ENCODE data around the gene GCK. TPM values are rescaled to one million over a fixed set of nuclear protein-coding genes. Genes with fewer than 3 reads are reported as not detected.

The GCK gene
- total and polyA plus RNA-seq, 2 experiments from 2014 or later, result 1.7 to 2.5 TPM

DNA sequence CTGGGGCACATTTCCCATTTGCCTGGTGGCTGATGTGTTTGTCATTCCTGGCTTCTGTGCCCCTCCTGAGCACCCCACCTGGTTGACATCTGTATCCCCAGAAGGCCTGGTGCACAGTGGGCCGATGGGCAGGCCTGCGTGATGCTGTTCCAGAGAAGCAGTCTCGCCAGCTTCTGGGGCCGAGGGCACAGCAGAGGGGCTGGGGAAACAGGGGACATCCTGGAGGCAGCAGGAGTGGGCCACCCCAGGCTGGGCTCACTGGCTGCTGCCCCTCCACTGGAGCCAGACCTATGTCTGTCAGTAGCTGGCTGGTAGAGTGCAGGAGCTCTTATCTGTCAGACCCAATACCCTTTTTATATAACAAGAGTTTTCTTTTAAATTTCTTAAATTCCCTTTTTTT lies 47.2 kb downstream of the GCK start:
- peaks cover 20% of the 10 kb centered on the region for H3K27me3 ChIP-seq
- TF ChIP-seq, protein P1, sequence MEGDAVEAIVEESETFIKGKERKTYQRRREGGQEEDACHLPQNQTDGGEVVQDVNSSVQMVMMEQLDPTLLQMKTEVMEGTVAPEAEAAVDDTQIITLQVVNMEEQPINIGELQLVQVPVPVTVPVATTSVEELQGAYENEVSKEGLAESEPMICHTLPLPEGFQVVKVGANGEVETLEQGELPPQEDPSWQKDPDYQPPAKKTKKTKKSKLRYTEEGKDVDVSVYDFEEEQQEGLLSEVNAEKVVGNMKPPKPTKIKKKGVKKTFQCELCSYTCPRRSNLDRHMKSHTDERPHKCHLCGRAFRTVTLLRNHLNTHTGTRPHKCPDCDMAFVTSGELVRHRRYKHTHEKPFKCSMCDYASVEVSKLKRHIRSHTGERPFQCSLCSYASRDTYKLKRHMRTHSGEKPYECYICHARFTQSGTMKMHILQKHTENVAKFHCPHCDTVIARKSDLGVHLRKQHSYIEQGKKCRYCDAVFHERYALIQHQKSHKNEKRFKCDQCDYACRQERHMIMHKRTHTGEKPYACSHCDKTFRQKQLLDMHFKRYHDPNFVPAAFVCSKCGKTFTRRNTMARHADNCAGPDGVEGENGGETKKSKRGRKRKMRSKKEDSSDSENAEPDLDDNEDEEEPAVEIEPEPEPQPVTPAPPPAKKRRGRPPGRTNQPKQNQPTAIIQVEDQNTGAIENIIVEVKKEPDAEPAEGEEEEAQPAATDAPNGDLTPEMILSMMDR (IDR thresholded peaks at IDR 0.05; ENCODE audit: poor library complexity), result no peak
- 91% methylated on average over 4 of the region's 4 CpGs for WGBS (ENCODE audit: low lambda C conversion rate, missing lambda C conversion rate)

DNA sequence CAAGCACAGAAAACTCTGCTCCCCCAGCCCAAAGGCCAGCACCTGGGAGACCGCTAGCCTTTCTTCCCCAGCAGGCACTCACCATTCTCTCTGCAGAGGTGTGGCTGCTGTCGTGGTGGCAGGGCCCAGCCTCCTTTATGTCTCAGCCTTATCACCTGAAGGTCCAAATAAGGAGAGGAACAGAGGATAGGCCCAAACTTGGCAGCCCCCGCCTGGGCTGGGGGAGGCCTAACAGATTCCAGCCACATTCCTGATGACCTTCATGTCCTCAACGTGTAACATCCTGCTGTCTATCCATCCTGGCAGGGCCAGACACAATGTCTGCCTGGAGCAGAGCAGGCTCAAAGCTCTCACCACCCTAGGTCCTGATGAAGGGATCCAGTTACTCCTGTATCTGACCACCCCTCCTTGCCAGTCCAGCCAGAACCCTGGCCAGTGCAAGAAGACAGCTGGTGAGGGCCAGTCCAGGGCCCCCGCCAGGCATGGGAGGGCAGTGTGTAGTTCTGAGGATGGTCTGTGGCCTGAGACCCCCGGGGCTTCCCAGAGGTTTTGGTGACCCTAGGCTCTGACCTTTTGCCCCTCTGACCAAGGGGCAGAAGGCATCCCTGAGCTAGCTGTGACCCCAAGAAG lies 47.9 kb downstream of the GCK start, which contains the start of gene MYL7:
Gene MYL7 (minus strand): TSS at position 112 of the 630 bp plus-strand sequence. CDS start 27 bp downstream, at position 85.
- no peak within 1 kb of the TSS for H2AFZ ChIP-seq
- WGBS (ENCODE audit: low lambda C conversion rate, missing lambda C conversion rate), result 62% methylated on average over 6 of the region's 6 CpGs
- no peaks in the 10 kb centered on the region for H3K9me3 ChIP-seq (ENCODE audit: low read depth)
- H3K36me3 ChIP-seq (replicated peaks; ENCODE audit: insufficient read depth, low read depth), result no peaks in the 10 kb centered on the region
- no peaks in the 10 kb centered on the region for H4K20me1 ChIP-seq (ENCODE audit: insufficient read depth, poor library complexity, severe bottlenecking)
- no peak within 1 kb of the TSS for H3K27ac ChIP-seq
- H3K27me3 ChIP-seq, result peaks cover 14% of the 10 kb centered on the region
- TF ChIP-seq EZH2phosphoT487 (IDR thresholded peaks at IDR 0.05; ENCODE audit: low read depth, severe bottlenecking, unreplicated experiment) (no peak), EZH2 (IDR thresholded peaks at IDR 0.05; ENCODE audit: borderline replicate concordance) (no peak)
- TF ChIP-seq, protein P1 (IDR thresholded peaks at IDR 0.05; ENCODE audit: poor library complexity), result no peak
- DNase-seq (ENCODE audit: low spot score), result no peak
- no peaks in the 10 kb centered on the region for H3K79me2 ChIP-seq
- no peak within 1 kb of the TSS for H3K4me2 ChIP-seq
- H3K4me1 ChIP-seq (ENCODE audit: insufficient read depth), result peaks cover 3% of the 10 kb centered on the region
- no peaks in the 10 kb centered on the region for H3K9me2 ChIP-seq (replicated peaks; ENCODE audit: insufficient read depth)
- no peak within 1 kb of the TSS for H3K4me3 ChIP-seq

More for the DNA sequence above, 47.2 kb downstream of the GCK start:
- no peaks in the 10 kb centered on the region for H3K9me2 ChIP-seq (replicated peaks; ENCODE audit: insufficient read depth)
- H3K9me3 ChIP-seq (ENCODE audit: low read depth), result no peaks in the 10 kb centered on the region
- no peak overlapping the region for H3K27ac ChIP-seq
- DNase-seq (ENCODE audit: low spot score), result no peak
- H3K4me1 ChIP-seq (ENCODE audit: insufficient read depth), result peaks cover 9% of the 10 kb centered on the region
- H3K4me3 ChIP-seq, result no peak overlapping the region
- H3K79me2 ChIP-seq, result no peaks in the 10 kb centered on the region
- H2AFZ ChIP-seq, result no peak overlapping the region
- no peaks in the 10 kb centered on the region for H4K20me1 ChIP-seq (ENCODE audit: insufficient read depth, poor library complexity, severe bottlenecking)
- no peak overlapping the region for H3K4me2 ChIP-seq
- H3K36me3 ChIP-seq (replicated peaks; ENCODE audit: insufficient read depth, low read depth), result no peaks in the 10 kb centered on the region

DNA sequence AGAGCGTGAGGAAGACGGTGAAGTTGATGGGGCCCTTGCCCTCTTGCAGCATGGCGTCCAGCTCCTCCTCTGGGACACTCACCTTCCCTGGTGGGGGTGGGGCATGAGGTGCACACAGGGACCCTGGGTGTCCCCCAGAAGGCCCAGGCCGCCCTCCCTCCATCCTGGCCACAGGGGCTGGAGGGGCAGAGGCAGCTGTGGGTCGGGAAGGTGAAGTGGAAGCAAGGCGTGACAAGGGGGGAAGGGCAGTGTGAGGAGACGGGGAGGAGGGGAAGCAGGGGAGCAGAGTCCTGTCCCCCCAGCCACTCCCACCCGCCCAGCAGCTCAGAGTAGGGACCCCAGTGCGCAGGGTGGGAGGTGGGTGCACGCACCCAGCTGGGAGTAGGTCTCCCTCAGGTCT lies 48.9 kb downstream of the GCK start:
- no peaks in the 10 kb centered on the region for H3K9me3 ChIP-seq (ENCODE audit: low read depth)
- WGBS (ENCODE audit: low lambda C conversion rate, missing lambda C conversion rate), result 89% methylated on average over 6 of the region's 10 CpGs
- H3K27ac ChIP-seq, result no peak overlapping the region
- H3K79me2 ChIP-seq, result no peaks in the 10 kb centered on the region
- H3K4me1 ChIP-seq (ENCODE audit: insufficient read depth), result no peaks in the 10 kb centered on the region
- H3K27me3 ChIP-seq, result peaks cover 7% of the 10 kb centered on the region
- no peaks in the 10 kb centered on the region for H4K20me1 ChIP-seq (ENCODE audit: insufficient read depth, poor library complexity, severe bottlenecking)
- no peak overlapping the region for H3K4me2 ChIP-seq
- TF ChIP-seq EZH2 (IDR thresholded peaks at IDR 0.05; ENCODE audit: borderline replicate concordance) (no peak), EZH2phosphoT487 (IDR thresholded peaks at IDR 0.05; ENCODE audit: low read depth, severe bottlenecking, unreplicated experiment) (no peak)
- TF ChIP-seq, protein P1 (IDR thresholded peaks at IDR 0.05; ENCODE audit: poor library complexity), result no peak
- H3K36me3 ChIP-seq (replicated peaks; ENCODE audit: insufficient read depth, low read depth), result no peaks in the 10 kb centered on the region
- H3K9me2 ChIP-seq (replicated peaks; ENCODE audit: insufficient read depth), result no peaks in the 10 kb centered on the region
- no peak overlapping the region for H2AFZ ChIP-seq
- no peak overlapping the region for H3K4me3 ChIP-seq
- DNase-seq (ENCODE audit: low spot score), result no peak
